ENCODE measurements around the gene LIME1.
A peak's percentile ranks its signal among the peaks of the same experiment; 100 is the strongest.

The LIME1 gene

GRCh38 chr20:63751471-63752271 lies 15.2 kb downstream of the LIME1 start:
- no peak for DNase-seq

- DNase-seq: no peak
These were observed 16.1 kb downstream of the LIME1 start for GRCh38 chr20:63752411-63753101.

GRCh38 chr20:63753381-63753780 lies 16.9 kb downstream of the LIME1 start:
- DNase-seq: no peak

GRCh38 chr20:63754008-63754407 lies 17.5 kb downstream of the LIME1 start:
- DNase-seq: no peak

- DNase-seq: no peak
These were observed 19.6 kb downstream of the LIME1 start for GRCh38 chr20:63755933-63756647.

- DNase-seq: no peak
These were observed 20.2 kb downstream of the LIME1 start for GRCh38 chr20:63756648-63756991.

GRCh38 chr20:63758152-63758551 lies 21.7 kb downstream of the LIME1 start:
- no peak for DNase-seq

GRCh38 chr20:63759377-63759901 lies 23.0 kb downstream of the LIME1 start:
- DNase-seq: no peak

- DNase-seq: no peak
These were observed 28.8 kb downstream of the LIME1 start for GRCh38 chr20:63765082-63765873.

GRCh38 chr20:63765902-63766301 lies 29.4 kb downstream of the LIME1 start:
- DNase-seq: no peak

- DNase-seq: no peak
These were observed 30.4 kb downstream of the LIME1 start for GRCh38 chr20:63766695-63767426.

- DNase-seq: no peak
These were observed 31.0 kb downstream of the LIME1 start for GRCh38 chr20:63767456-63767855.

- peak; percentile 4 for DNase-seq
These were observed 31.4 kb downstream of the LIME1 start for GRCh38 chr20:63767886-63768285.

GRCh38 chr20:63768591-63769515 lies 32.4 kb downstream of the LIME1 start:
- no peak for DNase-seq

GRCh38 chr20:63769891-63770474 lies 33.5 kb downstream of the LIME1 start:
- no peak for DNase-seq

GRCh38 chr20:63771046-63771707 lies 34.7 kb downstream of the LIME1 start:
- DNase-seq: no peak

GRCh38 chr20:63772781-63773518 lies 36.5 kb downstream of the LIME1 start:
- no peak for DNase-seq

GRCh38 chr20:63773571-63774241 lies 37.2 kb downstream of the LIME1 start:
- DNase-seq: no peak

- no peak for DNase-seq
These were observed 37.8 kb downstream of the LIME1 start for GRCh38 chr20:63774306-63774705.
